Measurements from ENCODE around the gene MACROD2. TPM values are rescaled to one million over a fixed set of nuclear protein-coding genes. Genes with fewer than 3 reads are reported as not detected.

Gene MACROD2
- total RNA-seq, 1 experiment from 2014 or later, result 1.6 TPM

GRCh38 chr20:15921930-15922329, 1926.6 kb downstream of the MACROD2 start:
- Histone ChIP-seq H3K27me3 (ENCODE audit: insufficient read depth, low read length) (no peaks in the 10 kb centered on the region), H3K4ac (ENCODE audit: low read depth, low read length) (no peak overlapping the region), H3K9me3 (ENCODE audit: control insufficient read depth, low read depth, low read length) (no peaks in the 10 kb centered on the region), H2AFZ (ENCODE audit: low read length) (no peak overlapping the region), H2BK12ac (ENCODE audit: insufficient read length, low read depth, low read length) (no peak overlapping the region), H3K23ac (ENCODE audit: insufficient read length, low read depth, low read length) (no peak overlapping the region), H3K23me2 (ENCODE audit: insufficient read length, low read depth, low read length, poor library complexity, severe bottlenecking) (no peaks in the 10 kb centered on the region), H4K8ac (replicated peaks; ENCODE audit: insufficient read length, low read depth, low read length) (no peak overlapping the region), H3K4me1 (ENCODE audit: insufficient read depth, low read length) (no peaks in the 10 kb centered on the region), H4K20me1 (ENCODE audit: control insufficient read depth, insufficient read depth, insufficient read length) (no peaks in the 10 kb centered on the region), H2AK5ac (ENCODE audit: insufficient read length, low read length) (no peak overlapping the region), H3T11ph (ENCODE audit: low read length) (no peak overlapping the region), H3K79me2 (ENCODE audit: insufficient read depth, low read length) (no peaks in the 10 kb centered on the region), H3K27ac (ENCODE audit: insufficient read length, low read depth, low read length) (no peak overlapping the region), H3K9ac (ENCODE audit: extremely low read depth, insufficient read length, low read length) (no peak overlapping the region), H3K18ac (ENCODE audit: insufficient read length, low read depth, low read length) (no peak overlapping the region), H2BK15ac (ENCODE audit: low read depth, low read length) (no peak overlapping the region), H3K4me2 (ENCODE audit: insufficient read depth, insufficient read length, low read length) (no peak overlapping the region), H3K14ac (ENCODE audit: insufficient read depth, low read length) (no peak overlapping the region), H3K56ac (ENCODE audit: insufficient read length, low read depth, low read length) (no peak overlapping the region), H4K5ac (ENCODE audit: insufficient read length, low read depth, low read length) (no peak overlapping the region), H3K79me1 (ENCODE audit: insufficient read depth, low read depth, low read length, poor library complexity, severe bottlenecking) (no peaks in the 10 kb centered on the region), H2BK20ac (ENCODE audit: low read depth, low read length, poor library complexity, severe bottlenecking) (no peak overlapping the region), H2BK5ac (ENCODE audit: insufficient read length, low read length) (no peak overlapping the region), H4K91ac (ENCODE audit: insufficient read length, low read depth, low read length) (no peak overlapping the region), H2BK120ac (ENCODE audit: low read depth, low read length, poor library complexity, severe bottlenecking) (no peak overlapping the region)
- no peak overlapping the region for H3K27ac Mint-ChIP-seq
- no peaks in the 10 kb centered on the region for H3K36me3 Mint-ChIP-seq (ENCODE audit: insufficient read depth in 1 of 3, low read depth in 3 of 3)
- no CpG with 5 or more reads among the region's 4 CpGs for WGBS (ENCODE audit: extremely low coverage, insufficient read length, low lambda C conversion rate)
- no peaks in the 10 kb centered on the region; a peak in 1 of 5 replicates for H3K9me3 Mint-ChIP-seq
- H3K27me3 Mint-ChIP-seq (ENCODE audit: low read depth), result no peaks in the 10 kb centered on the region
- H3K4me1 Mint-ChIP-seq, result peaks cover 9 to 12% of the 10 kb centered on the region in 2 experiments; a peak in 3 of 4 replicates
- no peak for DNase-seq
- TF ChIP-seq CTCF (conservative IDR thresholded peaks at IDR 0.05), result no peak
- no peak overlapping the region for H3K4me3 Mint-ChIP-seq

Data from H9 (cell line).